ENCODE measurements around the gene RPS24. TPM values are rescaled to one million over a fixed set of nuclear protein-coding genes. Genes with fewer than 3 reads are reported as not detected.

RPS24 gene
- total and polyA plus RNA-seq, 2 of the 8 experiments (the other 6 are each of a cell fraction or from before 2014, with no cell fraction given), result 2,128 to 3,943 TPM

DNA sequence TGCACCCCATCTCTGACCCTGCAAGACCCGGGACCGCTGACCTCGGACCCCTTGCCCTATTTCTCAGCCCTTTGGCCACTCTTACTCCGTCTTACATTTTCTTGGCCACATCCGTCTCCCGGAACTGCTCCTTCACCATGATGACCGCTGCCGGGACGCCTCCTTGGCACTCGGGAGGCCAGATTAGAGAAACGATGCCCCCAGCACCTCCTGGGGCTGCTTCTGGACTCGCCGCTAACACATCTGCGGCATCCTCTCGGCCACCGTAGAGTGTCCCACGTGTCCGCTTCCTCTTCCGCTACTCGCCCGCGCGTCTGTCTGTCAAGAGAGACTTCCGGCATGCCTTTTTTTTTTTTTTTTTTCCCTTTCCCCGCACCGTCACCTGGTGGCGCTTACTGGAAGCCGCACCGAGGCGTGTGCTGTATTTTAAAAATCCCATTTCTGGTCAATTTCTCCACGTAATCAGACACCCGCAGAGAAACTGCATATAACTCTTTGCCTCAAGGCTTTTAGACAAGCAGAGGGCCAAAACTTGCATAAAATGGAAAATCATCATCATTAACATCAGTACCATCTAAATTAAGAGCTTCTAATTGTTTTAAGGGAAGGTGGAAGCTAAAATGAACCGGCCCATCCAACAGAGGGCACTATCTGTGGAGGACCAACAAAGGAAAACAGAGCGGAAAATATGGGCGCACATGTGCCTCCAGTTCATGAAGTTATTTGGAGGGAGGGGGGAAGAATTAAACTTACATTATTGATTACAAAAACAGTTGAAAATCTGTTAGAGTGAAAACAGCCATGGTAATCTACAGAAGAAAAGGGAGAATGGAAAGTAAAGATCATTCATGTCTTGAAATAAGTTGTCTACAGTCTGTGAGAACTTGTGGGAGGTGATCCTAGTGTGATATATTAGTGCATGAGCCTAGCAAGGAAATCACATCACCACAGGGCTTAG, 4.1 kb upstream of the RPS24 start, which contains the start of gene POLR3A:
POLR3A (minus strand) TSS at position 247 of the 958 bp plus-strand sequence; CDS start at position 139, 108 bp downstream.
- Histone ChIP-seq H2BK5ac (ENCODE audit: low read depth, low read length) (peak within 1 kb of the TSS; percentile 92; the same call in 1 of the 2 replicates), H2BK20ac (ENCODE audit: low read length) (no peak within 1 kb of the TSS), H4K91ac (replicated peaks; ENCODE audit: insufficient read length, low read length) (peak within 1 kb of the TSS; percentile 79), H3K9me3 (ENCODE audit: insufficient read depth in 2 of 2, low read depth in 1 of 2, low read length in 1 of 2) (no peaks in the 10 kb centered on the region), H3K9ac (replicated peaks in 1 of 4; ENCODE audit: extremely low read depth in 1 of 4, low read depth in 3 of 4, low read length in 3 of 4) (peak within 1 kb of the TSS; percentile 61 to 87 (median 72)), H4K20me1 (replicated peaks in 1 of 2; ENCODE audit: control insufficient read depth in 1 of 2, insufficient read depth in 2 of 2, low read length in 2 of 2) (peaks cover 0 to 11% of the 10 kb centered on the region in 2 experiments), H3K4me2 (ENCODE audit: insufficient read depth in 1 of 2, low read depth in 2 of 2, low read length in 2 of 2) (peak within 1 kb of the TSS; percentile 79 to 83), H2BK15ac (ENCODE audit: low read length) (no peak within 1 kb of the TSS; the same call in 1 of the 2 replicates), H2AK5ac (ENCODE audit: low read depth, low read length) (no peak within 1 kb of the TSS), H3K4me3 (ENCODE audit: extremely low read depth in 1 of 4, insufficient read depth in 2 of 4, low read depth in 3 of 4, low read length in 4 of 4) (peak within 1 kb of the TSS; percentile 75 to 89 (median 82)), H3K4me1 (replicated peaks in 1 of 4; ENCODE audit: control insufficient read depth in 3 of 4, insufficient read depth in 4 of 4, low read length in 3 of 4) (no peaks in the 10 kb centered on the region; a peak in 1 of 7 replicates), H3K36me3 (ENCODE audit: control insufficient read depth in 2 of 4, insufficient read depth in 4 of 4, low read length in 3 of 4) (peaks cover 10 to 21% (median 18%) of the 10 kb centered on the region in 4 experiments), H3K23me2 (ENCODE audit: low read depth, low read length) (peaks cover 8% of the 10 kb centered on the region), H3K79me1 (ENCODE audit: low read depth, low read length) (peaks cover 9% of the 10 kb centered on the region; the same call in 1 of the 2 replicates), H4K8ac (ENCODE audit: extremely low read depth, insufficient read depth, low read length) (peak within 1 kb of the TSS; percentile 83; the same call in 1 of the 2 replicates), H3K27ac (ENCODE audit: low read depth, low read length) (peak within 1 kb of the TSS; percentile 55; the same call in 1 of the 2 replicates), H3K79me2 (ENCODE audit: control insufficient read depth in 1 of 2, insufficient read depth in 2 of 2, low read length in 2 of 2) (peaks cover 15 to 40% of the 10 kb centered on the region in 2 experiments), H3K14ac (ENCODE audit: insufficient read length) (no peak within 1 kb of the TSS), H3K56ac (replicated peaks; ENCODE audit: insufficient read length, low read depth, low read length) (peak within 1 kb of the TSS; percentile 88), H4K5ac (ENCODE audit: insufficient read length, low read depth, low read length) (peak within 1 kb of the TSS; percentile 82), H2BK12ac (ENCODE audit: low read depth, low read length) (no peak within 1 kb of the TSS), H3K18ac (ENCODE audit: extremely low read depth, low read length) (peak within 1 kb of the TSS; percentile 91), H2AFZ (ENCODE audit: low read length) (peak within 1 kb of the TSS; percentile 92), H3K27me3 (replicated peaks in 1 of 4; ENCODE audit: control insufficient read depth in 3 of 4, extremely low read depth in 1 of 4, insufficient read depth in 3 of 4, low read length in 3 of 4) (no peaks in the 10 kb centered on the region; a peak in 2 of 7 replicates), H3K4ac (replicated peaks; ENCODE audit: insufficient read length, low read depth, low read length) (peak within 1 kb of the TSS; percentile 66), H2BK120ac (replicated peaks; ENCODE audit: low read depth, low read length) (no peak within 1 kb of the TSS), H3K23ac (ENCODE audit: insufficient read length) (no peak within 1 kb of the TSS)
- 1% methylated on average over 32 of the region's 35 CpGs; no CpG with 5 or more reads in 1 of the 2 experiments for WGBS, 2 experiments (ENCODE audit: extremely low coverage in 1 of 2, insufficient coverage in 1 of 2, insufficient read length in 1 of 2, insufficient replicate concordance in 2 of 2, low coverage in 1 of 2, low lambda C conversion rate in 2 of 2, missing lambda C conversion rate in 1 of 2)
- DNase-seq (ENCODE audit: low read depth in 1 of 2, low spot score in 2 of 2) (peak; percentile 89 to 91), FAIRE-seq (no peak)
- CTCF ChIA-PET (ENCODE audit: partially characterized antibody), result interaction anchor here (0.6 to 2.8 kb wide), 16 partner anchors 8 to 1240 kb away, joined by 3 to 10 read pairs (median 4); no protein-coding TSS in a partner anchor
- POLR2A ChIA-PET (ENCODE audit: partially characterized antibody), result interaction anchor here (0.7 to 4.1 kb wide), 6 partner anchors 12 to 966 kb away, joined by 3 to 41 read pairs (median 4); no protein-coding TSS in a partner anchor
- TF ChIP-seq, protein P1, sequence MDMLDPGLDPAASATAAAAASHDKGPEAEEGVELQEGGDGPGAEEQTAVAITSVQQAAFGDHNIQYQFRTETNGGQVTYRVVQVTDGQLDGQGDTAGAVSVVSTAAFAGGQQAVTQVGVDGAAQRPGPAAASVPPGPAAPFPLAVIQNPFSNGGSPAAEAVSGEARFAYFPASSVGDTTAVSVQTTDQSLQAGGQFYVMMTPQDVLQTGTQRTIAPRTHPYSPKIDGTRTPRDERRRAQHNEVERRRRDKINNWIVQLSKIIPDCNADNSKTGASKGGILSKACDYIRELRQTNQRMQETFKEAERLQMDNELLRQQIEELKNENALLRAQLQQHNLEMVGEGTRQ (IDR thresholded peaks at IDR 0.05; ENCODE audit: low read length), result peak; percentile 94
- TF ChIP-seq CREB1 (IDR thresholded peaks at IDR 0.05) (peak; percentile 42; the same call in 1 of the 2 replicates), EP300 (IDR thresholded peaks at IDR 0.05; ENCODE audit: borderline replicate concordance in 1 of 2, low read depth in 2 of 2, low read length in 2 of 2) (peak in 1 of 2 experiments; percentile 42; a peak in 1 of 3 replicates), CHD2 (IDR thresholded peaks at IDR 0.05; ENCODE audit: low read length) (peak; percentile 79), FOSL1 (IDR thresholded peaks at IDR 0.05; ENCODE audit: insufficient read depth, low read depth, low read length) (no peak), TAF1 (IDR thresholded peaks at IDR 0.05; ENCODE audit: low read depth, low read length) (peak; percentile 74), SIN3A (conservative IDR thresholded peaks at IDR 0.05 in 1 of 2, IDR thresholded peaks at IDR 0.05 in 1 of 2; ENCODE audit: low read depth in 1 of 2, low read length in 2 of 2) (peak; percentile 90 to 93; a peak in 3 of 4 replicates), RAD21 (IDR thresholded peaks at IDR 0.05 in 1 of 2, conservative IDR thresholded peaks at IDR 0.05 in 1 of 2; ENCODE audit: low read depth in 2 of 2, low read length in 2 of 2) (peak in 1 of 2 experiments; percentile 7; a peak in 1 of 4 replicates)
